HG03045 (cell line): ENCODE measurements around the gene LGALS4.
"Not testable (repeated sequence)": the region's sequence is repeated elsewhere in the genome, so short reads cannot be mapped to it uniquely, and the experiment has no call there.

Experiments used
- ATAC-seq: cut with Tn5 transposase; IDR thresholded peaks from one replicate; pipeline ENCODE4 v1.9.1; 2021; ENCODE audit warnings: mild to moderate bottlenecking, moderate library complexity; ENCODE audit not compliant: unreplicated experiment

Gene LGALS4

GRCh38 chr19:38774181-38774950 lies 38.4 kb downstream of the LGALS4 start:
- no peak for ATAC-seq

- ATAC-seq: no peak
Measured at GRCh38 chr19:38773469-38774177, 39.1 kb downstream of the LGALS4 start, which contains the start of gene LGALS7. LGALS7 (minus strand) TSS chr19:38773517; CDS start chr19:38773492, 25 bp downstream.

GRCh38 chr19:38771569-38771968 lies 41.2 kb downstream of the LGALS4 start:
- ATAC-seq: not testable (repeated sequence)

GRCh38 chr19:38770949-38771275 lies 41.8 kb downstream of the LGALS4 start:
- not testable (repeated sequence) for ATAC-seq

GRCh38 chr19:38770228-38770948 lies 42.4 kb downstream of the LGALS4 start:
- not testable (repeated sequence) for ATAC-seq

GRCh38 chr19:38769635-38770211 lies 43.0 kb downstream of the LGALS4 start:
- peak; percentile 69 for ATAC-seq

- ATAC-seq: no peak
Measured at GRCh38 chr19:38766276-38767047, 46.3 kb downstream of the LGALS4 start.

GRCh38 chr19:38765214-38765613 lies 47.5 kb downstream of the LGALS4 start:
- ATAC-seq: no peak

GRCh38 chr19:38763795-38764220 lies 48.9 kb downstream of the LGALS4 start:
- ATAC-seq: no peak

- ATAC-seq: not testable (repeated sequence)
Measured at GRCh38 chr19:38761884-38762389, 50.8 kb downstream of the LGALS4 start.

GRCh38 chr19:38760805-38761517 lies 51.8 kb downstream of the LGALS4 start:
- ATAC-seq: not testable (repeated sequence)

- no peak for ATAC-seq
Measured at GRCh38 chr19:38759590-38760003, 53.1 kb downstream of the LGALS4 start.

GRCh38 chr19:38754196-38754595 lies 58.5 kb downstream of the LGALS4 start:
- not testable (repeated sequence) for ATAC-seq

GRCh38 chr19:38753783-38754182 lies 59.0 kb downstream of the LGALS4 start:
- ATAC-seq: not testable (repeated sequence)
